Measurements from ENCODE around the gene BEND2. TPM values are rescaled to one million over a fixed set of nuclear protein-coding genes. Genes with fewer than 3 reads are reported as not detected.
"Not testable (repeated sequence)": the region's sequence is repeated elsewhere in the genome, so short reads cannot be mapped to it uniquely, and the experiment has no call there.

BEND2 gene
- not detected in 2 replicates for total RNA-seq
- polyA plus RNA-seq, result not detected in 2 replicates

- no peaks in the 10 kb centered on the region for H3K9me3 ChIP-seq (ENCODE audit: low read depth)
- no peak within 1 kb of the TSS for H3K27ac ChIP-seq
- H3K27me3 ChIP-seq, result no peaks in the 10 kb centered on the region
- H3K36me3 ChIP-seq, result no peaks in the 10 kb centered on the region
- H3K4me3 ChIP-seq, result no peak within 1 kb of the TSS
- no peak for TF ChIP-seq CTCF (IDR thresholded peaks at IDR 0.05; ENCODE audit: low read depth, low read length)
- no peaks in the 10 kb centered on the region for H3K4me1 ChIP-seq (ENCODE audit: low read depth)
- no peak for DNase-seq (ENCODE audit: low read depth in 1 of 2, low spot score in 1 of 2)
These were observed at the start of gene BEND2 for GRCh38 chrX:18220786-18221185. BEND2 (minus strand) TSS chrX:18220886; CDS start chrX:18220750, 136 bp downstream.

DNA sequence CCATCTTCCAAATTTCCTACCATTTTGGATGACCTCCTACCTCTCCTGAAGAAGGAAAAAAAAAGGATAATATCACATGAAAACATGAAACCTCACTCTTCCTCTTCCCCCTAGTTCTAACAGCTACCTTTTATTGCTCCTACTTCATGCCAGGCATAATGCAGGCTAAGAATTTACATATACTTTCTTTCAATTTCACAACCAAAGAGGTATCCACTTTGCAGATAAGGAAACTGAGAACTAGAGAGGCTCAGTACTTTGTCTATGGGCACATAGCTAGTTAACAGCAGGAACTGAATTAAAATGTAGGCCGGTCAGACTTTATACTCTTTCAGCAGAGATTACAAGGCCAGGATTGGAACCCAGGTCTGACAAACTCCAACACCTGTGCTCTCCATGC is 34.4 kb upstream of the BEND2 start:
- H3K4me3 ChIP-seq, result no peak overlapping the region
- H3K27me3 ChIP-seq, result no peaks in the 10 kb centered on the region
- H3K36me3 ChIP-seq, result no peaks in the 10 kb centered on the region
- H3K9me3 ChIP-seq (ENCODE audit: low read depth), result no peaks in the 10 kb centered on the region
- DNase-seq (ENCODE audit: low read depth in 1 of 2, low spot score in 1 of 2), result no peak
- H3K4me1 ChIP-seq (ENCODE audit: low read depth), result no peaks in the 10 kb centered on the region
- no peak for TF ChIP-seq CTCF (IDR thresholded peaks at IDR 0.05; ENCODE audit: low read depth, low read length)
- H3K27ac ChIP-seq, result no peak overlapping the region

DNA sequence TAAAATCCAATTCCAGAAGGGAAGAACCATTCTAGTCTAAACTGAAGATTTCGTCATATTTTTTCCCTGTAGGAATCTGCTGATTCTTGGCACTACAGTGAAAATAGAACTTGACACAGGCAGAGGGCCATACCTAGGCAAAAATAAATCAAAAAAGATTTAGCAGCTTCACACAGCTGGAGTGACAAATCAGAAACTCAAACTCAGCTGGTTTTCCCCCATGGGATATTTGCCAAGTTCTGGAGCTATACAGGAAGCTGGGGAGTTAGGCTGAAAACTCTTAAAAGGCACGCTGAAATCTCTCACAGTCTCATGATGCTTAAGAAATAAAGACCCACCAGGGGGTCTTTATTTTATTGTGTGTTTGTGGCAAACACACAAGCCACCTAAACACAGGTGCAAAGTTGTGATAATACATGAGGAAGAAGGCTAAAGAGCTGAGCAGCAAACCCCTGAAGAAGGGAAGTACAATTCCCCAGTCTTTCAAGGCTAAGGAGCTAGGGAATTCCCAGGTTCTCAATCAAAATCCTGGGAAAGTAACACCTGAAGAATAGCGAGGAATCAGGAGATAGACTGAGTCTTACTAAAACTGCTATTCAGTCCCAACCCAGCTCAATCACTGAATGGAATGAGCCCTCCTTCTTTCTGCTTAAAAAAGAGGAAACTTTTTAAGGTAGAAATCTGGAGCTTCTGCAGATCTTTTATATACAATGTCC is 32.1 kb upstream of the BEND2 start:
- Histone ChIP-seq H3K27ac (no peak overlapping the region), H3K36me3 (no peaks in the 10 kb centered on the region), H3K4me1 (ENCODE audit: low read depth) (no peaks in the 10 kb centered on the region), H3K27me3 (no peaks in the 10 kb centered on the region), H3K4me3 (no peak overlapping the region), H3K9me3 (ENCODE audit: low read depth) (no peaks in the 10 kb centered on the region)
- no peak for TF ChIP-seq CTCF (IDR thresholded peaks at IDR 0.05; ENCODE audit: low read depth, low read length)
- DNase-seq (ENCODE audit: low read depth in 1 of 2, low spot score in 1 of 2), result peak in 1 of 2 donors; percentile 22

- not testable (repeated sequence) for H3K36me3 ChIP-seq; H3K9me3 ChIP-seq (ENCODE audit: low read depth); DNase-seq (ENCODE audit: low read depth in 1 of 2, low spot score in 1 of 2); H3K27ac ChIP-seq; H3K4me3 ChIP-seq; H3K4me1 ChIP-seq (ENCODE audit: low read depth); H3K27me3 ChIP-seq
These were observed 9.0 kb upstream of the BEND2 start for GRCh38 chrX:18229646-18230045.

GRCh38 chrX:18228069-18228468 is 7.4 kb upstream of the BEND2 start:
- Histone ChIP-seq H3K27me3 (no peaks in the 10 kb centered on the region), H3K27ac (no peak overlapping the region), H3K4me1 (ENCODE audit: low read depth) (no peaks in the 10 kb centered on the region), H3K9me3 (ENCODE audit: low read depth) (no peaks in the 10 kb centered on the region), H3K36me3 (no peaks in the 10 kb centered on the region), H3K4me3 (no peak overlapping the region)
- no peak for DNase-seq (ENCODE audit: low read depth in 1 of 2, low spot score in 1 of 2)
- TF ChIP-seq CTCF (IDR thresholded peaks at IDR 0.05; ENCODE audit: low read depth, low read length), result no peak

- TF ChIP-seq CTCF (IDR thresholded peaks at IDR 0.05; ENCODE audit: low read depth, low read length), result no peak
- H3K4me1 ChIP-seq (ENCODE audit: low read depth), result no peaks in the 10 kb centered on the region
- H3K27me3 ChIP-seq, result no peaks in the 10 kb centered on the region
- no peak overlapping the region for H3K27ac ChIP-seq
- H3K36me3 ChIP-seq, result no peaks in the 10 kb centered on the region
- H3K9me3 ChIP-seq (ENCODE audit: low read depth), result no peaks in the 10 kb centered on the region
- no peak for DNase-seq (ENCODE audit: low read depth in 1 of 2, low spot score in 1 of 2)
- no peak overlapping the region for H3K4me3 ChIP-seq
These were observed 6.8 kb upstream of the BEND2 start for GRCh38 chrX:18227458-18227857.
